Measurements from ENCODE around the gene ZNF692.
"Not testable (repeated sequence)": the region's sequence is repeated elsewhere in the genome, so short reads cannot be mapped to it uniquely, and the experiment has no call there.

ZNF692 gene

DNA sequence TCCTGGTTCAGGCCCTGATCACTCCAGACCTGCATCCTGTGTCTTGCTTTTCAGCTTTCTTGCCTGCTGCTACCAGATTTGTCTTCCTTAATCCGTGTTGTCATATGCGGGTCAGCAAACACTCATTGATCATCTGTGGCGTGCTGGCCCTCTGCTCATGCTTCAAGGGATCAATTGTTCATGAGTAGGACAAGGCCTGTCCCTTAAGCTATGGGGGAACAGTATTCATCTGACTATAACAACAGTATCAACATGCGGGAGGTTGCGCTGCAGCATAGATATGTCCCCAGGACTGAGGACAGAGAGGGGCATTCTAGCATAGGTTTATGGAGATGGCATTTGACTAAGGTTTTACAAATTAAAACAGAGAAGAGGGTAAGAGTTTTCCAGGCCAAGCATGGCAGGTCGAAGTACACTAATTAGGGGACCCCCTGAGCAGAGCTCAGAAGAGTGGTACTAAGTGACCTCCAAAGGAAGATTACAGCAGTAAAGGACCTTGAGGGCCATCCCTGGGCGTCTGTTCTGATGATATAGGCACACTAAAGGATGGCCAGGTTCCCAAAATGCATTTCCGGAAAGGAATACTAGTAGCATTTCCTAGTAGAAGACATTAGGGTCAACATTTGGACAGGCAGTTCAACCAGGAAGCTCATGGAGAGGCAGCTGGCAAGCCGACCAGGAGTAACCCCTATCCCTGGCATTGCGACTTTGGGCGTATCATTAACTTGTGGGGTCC, 21.7 kb downstream of the ZNF692 start:
- no peak for DNase-seq
- intact Hi-C loops (cut with DNase I): no loop called here

DNA sequence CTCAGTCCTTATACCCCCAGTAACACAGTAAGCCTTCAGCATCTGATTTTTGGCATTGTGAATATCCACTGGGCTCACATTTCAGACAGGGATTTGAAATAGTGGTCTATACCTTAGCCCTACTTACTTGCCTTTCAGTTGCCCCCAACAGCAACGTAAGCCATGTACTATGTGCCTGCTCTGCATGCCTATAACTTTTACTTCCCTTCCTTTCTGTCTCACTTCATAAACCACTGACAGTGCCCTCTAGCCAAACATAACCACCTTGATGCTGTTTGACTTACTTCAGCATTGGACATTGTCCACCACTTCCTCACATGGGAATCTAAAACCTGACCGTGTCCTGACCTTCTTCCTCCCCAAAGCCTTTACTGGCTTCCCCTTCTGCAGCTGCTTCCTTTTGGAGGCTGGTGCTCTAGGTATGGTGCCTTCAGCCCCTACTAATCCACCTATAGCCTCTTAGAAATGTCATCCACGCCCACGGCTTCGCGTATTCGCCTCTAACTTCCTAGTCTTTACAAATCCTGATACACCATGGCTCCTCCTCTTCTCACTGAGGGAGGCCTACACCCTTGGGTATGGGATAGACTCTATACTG, 24.4 kb downstream of the ZNF692 start:
- intact Hi-C loops (cut with DNase I): no loop called here
- DNase-seq: peak in 1 of 42 donors; percentile 1

DNA sequence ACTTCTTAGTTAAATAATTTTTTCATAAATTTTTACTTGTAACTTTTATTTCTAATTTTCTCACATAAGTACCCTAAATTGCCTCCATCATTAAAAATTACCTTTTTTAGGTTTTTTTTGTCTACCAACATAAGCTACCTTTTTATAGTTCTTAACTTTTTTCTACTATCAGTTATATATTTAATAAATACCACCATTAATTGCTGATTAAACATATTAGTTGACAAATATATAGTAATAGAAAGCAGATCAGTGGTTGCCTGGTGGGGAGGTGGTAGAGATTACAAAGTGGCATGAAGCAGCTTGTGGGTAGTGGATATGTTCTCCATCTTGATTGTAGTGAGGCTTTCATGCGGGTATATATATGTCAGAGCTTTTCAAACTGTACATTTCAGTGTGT, 27.0 kb downstream of the ZNF692 start:
- intact Hi-C loops (cut with DNase I): no loop called here

DNA sequence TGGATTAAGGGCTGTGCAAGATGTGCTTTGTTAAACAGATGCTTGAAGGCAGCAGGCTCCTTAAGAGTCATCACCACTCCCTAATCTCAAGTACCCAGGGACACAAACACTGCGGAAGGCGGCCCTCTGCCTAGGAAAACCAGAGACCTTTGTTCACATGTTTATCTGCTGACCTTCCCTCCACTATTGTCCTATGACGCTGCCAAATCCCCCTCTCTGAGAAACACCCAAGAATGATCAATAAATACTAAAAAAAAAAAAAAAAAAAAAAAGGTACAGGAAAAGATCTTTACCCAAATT, 28.2 kb downstream of the ZNF692 start:
- intact Hi-C loops (cut with DNase I); DNase-seq: not testable (repeated sequence)

More for the DNA sequence above, 27.0 kb downstream of the ZNF692 start:
- no peak for DNase-seq

DNA sequence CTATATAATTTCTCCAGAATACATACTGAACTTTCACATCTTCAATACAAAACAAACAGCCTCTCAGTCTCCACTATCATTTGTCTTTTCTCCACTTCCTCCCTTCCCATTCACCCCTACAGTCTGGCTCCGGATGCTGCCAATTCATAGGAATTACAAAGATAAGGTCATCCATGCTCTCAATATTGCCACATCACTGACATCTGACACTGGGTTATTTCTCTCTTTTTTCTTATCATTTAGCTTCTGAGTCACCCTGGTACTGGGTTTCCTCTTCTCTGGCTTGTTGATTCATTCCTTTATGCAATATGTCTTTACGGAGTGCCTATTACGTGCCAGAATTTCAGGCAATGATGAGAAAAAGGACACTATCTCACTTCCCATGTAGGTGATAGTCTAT, 30.0 kb downstream of the ZNF692 start:
- intact Hi-C loops (cut with DNase I): no loop called here
- no peak for DNase-seq

DNA sequence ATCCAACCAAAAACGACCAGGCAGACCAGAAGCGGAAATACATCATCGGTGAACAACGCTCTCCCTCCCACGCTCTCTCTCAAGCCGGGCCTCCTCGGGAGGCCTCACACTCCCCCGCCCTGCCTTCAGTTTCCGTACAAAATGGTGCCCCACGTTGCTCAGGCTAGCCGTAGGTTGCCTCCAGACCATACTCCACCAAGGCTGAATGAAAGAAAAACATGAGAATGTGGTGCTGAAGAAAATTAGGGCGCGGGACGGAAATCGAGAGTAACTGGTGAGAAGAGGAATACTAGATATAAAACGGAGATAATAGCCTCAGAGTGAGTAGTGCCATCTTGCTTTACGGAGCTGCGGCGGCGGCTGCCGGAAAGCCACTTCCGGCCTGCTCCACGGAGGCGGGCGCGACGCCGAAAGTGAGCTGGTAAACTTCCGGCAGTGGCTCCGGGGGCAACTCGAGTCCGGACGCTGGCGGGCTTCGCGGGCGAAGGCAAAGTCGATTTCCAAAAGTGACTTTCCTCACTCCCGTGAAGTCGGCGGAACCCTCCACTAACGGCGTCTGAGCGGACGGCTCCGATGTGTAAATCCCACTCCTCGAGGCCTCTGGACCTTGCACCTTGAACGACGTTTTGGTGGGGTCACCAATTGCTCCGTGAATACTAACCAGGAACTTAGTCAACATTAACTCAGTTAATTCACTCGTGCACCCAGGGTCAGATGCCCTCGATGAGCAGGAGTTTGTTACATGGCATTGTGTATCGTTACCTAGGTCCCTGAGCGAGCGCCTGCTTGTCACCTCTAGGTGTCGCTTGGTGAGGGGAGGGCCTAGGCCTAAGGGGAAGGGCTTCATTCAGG, 32.8 kb downstream of the ZNF692 start, which contains the start of gene SH3BP5L:
TSS of gene SH3BP5L (minus strand) at position 7 of the 852 bp plus-strand sequence. CDS start 980 bp downstream, outside the sequence.
- intact Hi-C loops (cut with DNase I): no loop called here
- peak; percentile 86 to 98 (median 95) for DNase-seq

DNA sequence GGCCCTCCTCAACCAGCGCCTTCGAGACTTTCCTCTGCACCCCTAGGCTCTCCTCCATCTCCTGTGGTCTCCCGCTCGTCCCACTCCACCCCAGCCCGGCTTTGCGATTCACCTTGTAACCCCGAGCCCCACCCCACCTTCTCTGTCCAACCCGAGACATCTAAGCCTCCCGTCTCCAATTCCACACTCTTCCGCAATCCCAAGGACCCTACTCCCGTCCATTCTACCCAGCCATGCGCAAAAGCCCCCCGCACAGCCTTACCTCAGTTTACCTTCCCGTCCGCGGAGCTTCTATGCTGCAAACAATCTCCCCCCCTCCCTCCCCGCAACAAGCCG, 33.3 kb downstream of the ZNF692 start:
- intact Hi-C loops (cut with DNase I): no loop called here
- peak in 2 of 42 donors; percentile 29 to 40 for DNase-seq

DNA sequence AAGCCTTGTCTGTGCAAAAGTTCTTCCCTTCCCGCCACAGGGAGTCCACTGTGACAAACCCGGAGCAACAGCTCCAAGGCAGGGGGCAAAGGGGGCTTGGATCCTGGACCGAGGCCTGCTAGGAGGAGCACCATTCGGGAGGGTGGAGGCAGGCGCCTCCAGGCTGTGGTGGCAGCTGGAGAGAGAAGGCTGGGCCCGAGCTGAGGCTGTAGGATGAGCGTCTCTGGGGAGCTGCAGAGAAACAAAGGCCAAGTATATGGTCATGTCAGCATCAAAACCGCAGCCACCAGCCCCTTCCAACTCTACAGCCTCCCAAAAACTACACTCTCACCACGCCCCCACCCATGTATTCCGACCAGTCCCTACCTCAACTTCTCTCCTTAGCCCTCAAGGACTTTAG, 33.7 kb downstream of the ZNF692 start:
- intact Hi-C loops (cut with DNase I): no loop called here
- DNase-seq: peak in 1 of 42 donors; percentile 7

DNA sequence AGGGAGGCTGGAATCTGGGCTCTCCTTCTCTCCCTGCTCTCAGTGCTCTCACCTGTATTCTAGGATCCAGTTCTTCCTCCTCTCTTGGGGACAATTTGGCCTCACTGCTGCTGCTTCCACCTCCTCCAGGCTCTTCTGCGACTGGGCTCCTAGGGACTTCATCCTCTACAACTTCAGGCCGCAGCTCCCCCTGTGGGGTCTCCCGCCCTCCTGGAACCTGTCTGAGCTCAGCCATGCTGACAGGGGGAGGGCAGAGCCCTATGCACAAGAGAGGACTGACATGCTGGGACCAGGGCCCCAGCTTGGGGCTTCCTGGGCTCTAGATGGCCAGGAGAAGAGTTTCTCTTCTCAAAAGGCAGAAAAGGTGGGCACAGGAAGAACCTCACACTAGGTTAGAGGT, 34.2 kb downstream of the ZNF692 start:
- DNase-seq: peak in 1 of 42 donors; percentile 3
- intact Hi-C loops (cut with DNase I): no loop called here

DNA sequence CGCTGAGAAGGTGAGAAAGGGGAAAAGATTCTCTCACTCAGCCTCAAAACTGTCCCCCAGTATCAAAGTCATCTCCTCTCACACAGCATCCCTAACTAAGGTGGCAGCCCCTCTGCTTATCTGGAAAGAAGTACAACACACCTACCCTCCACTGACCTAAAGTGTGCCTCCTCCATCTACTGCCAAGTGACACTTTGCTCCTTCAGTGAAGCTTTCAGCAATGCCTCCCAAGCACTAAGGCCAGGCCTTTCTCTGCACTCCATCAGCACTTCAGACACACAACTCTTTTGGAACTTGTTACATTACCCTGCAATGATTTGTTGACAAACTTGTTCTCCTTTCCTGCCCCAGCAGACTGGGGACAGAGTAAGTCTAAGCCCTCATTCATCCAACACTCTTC, 34.6 kb downstream of the ZNF692 start:
- DNase-seq: no peak

DNA sequence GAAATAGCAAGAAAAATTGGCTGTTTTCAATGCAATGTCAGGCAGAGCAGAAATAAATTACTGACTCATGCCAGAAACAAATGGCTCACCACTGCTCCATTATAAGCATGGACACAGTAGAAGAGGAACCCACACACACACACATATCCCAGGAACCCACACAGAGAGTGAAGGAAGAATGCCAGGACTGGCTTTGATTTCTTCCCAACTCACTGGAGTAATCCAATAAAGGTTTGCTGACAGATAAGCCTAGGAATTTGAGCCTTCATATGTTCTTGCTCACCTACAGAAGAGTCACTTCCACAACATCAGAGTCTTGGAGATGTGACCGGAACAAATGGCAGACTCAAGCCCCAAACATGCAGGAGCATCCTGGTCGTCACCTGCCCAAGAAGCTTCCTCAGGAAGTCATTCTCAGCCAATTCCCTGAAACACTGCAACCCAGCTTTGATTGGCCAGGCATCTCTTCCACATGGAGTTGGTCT, 35.3 kb downstream of the ZNF692 start:
- DNase-seq: peak in 1 of 42 donors; percentile 6
- intact Hi-C loops (cut with DNase I): no loop called here

More for the DNA sequence above, 34.6 kb downstream of the ZNF692 start:
- intact Hi-C loops (cut with DNase I): no loop called here

DNA sequence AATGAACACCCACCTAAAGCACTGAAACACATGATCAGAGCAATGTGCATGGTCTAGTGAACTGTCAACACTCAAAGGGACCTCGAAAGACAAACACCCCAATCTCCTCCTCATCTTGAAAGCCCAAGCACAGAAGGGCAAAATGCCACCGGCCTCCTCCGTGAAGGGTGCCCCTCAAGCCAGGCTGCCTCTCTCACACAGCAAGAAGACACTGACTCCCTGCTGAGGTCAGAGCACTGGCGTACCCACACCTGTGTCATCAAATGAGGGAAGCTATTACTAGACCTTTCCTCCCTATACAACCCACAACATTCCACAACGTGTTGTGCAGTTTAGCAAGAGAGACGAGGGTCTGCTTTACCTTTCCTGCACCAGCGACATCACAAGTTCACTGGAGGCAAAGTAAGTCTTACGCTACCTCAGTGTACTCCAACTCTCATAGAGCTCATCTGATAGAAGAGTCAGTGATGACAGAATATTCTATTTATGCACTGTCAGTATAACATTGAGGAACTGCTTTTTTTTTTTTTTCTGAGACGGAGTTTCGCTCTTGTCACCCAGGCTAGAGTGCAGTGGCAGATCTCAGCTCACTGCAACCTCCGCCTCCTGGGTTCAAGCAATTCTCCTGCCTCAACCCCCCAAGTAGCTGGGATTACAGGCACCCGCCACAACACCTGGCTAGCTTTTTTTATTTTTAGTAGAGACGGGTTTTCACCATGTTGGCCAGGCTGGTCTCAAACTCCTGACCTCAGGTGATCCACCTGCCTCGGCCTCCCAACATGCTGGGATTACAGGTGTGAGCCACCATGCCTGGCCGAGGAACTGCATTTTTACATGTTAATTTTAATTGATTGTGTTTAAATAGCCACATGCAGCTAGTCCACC, 36.5 kb downstream of the ZNF692 start:
- DNase-seq: peak in 2 of 42 donors; percentile 29 to 32
- intact Hi-C loops (cut with DNase I): no loop called here

DNA sequence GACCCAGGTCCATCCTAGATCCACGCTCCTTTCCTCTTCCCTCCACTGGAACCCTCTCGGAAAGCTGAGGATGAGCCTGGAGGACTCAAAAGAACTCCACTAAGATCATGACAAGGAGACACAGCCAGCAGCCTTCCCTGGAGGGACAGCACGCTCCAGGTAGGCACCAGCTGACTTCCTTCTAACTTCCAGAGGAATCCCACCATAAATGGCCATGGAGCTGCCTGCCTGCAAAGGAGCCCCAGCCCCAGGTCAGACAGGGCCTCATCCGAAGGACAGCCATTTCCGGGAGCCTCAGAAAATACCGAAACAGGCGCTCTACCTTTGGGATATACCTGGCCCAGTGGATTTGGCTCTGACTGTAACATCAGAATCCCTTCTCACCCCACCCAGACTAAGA, 37.2 kb downstream of the ZNF692 start:
- peak in 1 of 42 donors; percentile 25 for DNase-seq
- intact Hi-C loops (cut with DNase I): no loop called here

DNA sequence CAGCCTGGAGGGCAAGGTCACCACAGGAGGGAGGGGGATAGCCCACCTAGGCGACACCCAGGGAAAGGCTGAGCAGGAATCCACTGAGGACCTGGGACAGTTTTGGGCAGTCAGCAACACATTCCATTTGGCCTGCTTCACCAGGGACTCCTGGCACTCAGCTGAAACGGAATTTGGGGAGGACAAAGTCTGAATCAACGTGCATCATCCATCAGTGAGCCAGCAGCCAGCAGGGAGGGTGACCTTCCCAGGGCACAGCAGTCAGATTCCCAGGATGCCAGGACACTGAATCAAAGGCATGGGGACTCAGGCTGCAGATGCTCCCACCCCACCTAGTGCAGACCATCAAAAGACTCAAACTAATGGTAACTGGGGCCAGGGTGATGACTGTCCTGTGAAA, 37.8 kb downstream of the ZNF692 start:
- intact Hi-C loops (cut with DNase I): no loop called here
- DNase-seq: peak in 1 of 42 donors; percentile 32

DNA sequence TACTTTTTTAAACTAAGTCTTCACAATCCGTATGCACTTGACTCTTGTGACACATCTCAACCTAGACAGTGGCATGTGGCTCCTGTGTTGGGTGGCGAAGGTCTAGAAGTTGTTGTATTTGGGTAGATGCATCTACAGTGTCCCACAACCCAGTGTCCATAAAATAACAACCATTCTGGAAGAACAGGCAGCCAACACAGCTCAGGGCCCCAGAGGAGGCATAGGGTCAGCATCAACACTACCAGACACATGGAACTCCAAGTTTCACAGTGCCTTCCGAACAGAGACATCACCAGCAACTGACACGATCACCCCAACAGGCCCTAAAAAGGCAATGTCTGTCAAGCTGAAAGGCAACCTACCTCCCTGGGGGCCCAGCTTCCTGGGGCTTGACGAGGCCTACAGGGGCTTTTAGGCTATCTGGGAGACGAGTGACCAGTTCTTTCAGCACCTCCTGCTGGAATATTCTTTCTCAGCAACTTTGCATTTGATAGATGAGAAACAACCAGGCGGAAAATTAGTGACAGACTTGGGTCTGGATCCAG, 38.8 kb downstream of the ZNF692 start:
- DNase-seq: peak in 1 of 42 donors; percentile 32
- intact Hi-C loops (cut with DNase I): no loop called here

DNA sequence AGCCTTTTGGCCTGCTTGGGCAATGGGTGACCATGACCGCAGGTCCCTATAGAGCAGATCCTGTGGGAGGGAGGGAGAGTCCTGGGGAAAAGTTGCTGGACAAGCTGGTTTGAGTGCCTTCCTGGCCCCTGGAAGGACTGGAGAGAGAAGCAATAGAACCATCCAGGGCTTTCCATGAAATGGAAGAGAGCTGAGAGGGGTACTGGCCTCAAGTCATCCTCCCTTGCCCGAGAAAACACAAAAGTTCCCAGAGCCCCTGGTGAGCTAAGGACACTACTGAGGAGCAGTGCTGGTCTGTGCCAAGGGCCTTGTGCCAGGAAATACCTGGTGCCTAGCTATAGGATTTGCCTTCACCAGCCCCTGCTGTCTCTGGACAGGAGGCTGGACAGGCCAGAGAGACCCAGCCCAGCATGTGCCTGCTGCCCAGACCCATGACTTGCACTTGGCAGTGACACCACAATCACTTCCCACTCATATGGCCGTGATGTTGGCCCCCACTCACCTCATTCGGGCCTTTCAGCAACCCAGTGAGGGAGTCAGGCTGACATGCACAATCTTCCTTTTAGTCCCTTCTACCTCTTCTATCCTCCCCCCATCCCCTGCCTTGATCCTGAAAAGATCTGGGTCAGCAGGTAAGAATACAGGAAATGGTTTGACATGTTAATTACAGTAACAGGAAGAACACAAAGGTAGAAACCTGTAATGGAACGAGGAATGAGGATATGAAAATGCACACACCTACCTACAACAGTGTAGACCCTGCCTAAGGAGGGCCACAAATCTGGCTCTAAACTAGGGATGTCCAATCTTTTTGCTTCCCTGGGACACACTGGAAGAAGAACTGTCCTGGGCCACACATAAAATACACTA, 40.1 kb downstream of the ZNF692 start:
- DNase-seq: no peak
- intact Hi-C loops (cut with DNase I): no loop called here

DNA sequence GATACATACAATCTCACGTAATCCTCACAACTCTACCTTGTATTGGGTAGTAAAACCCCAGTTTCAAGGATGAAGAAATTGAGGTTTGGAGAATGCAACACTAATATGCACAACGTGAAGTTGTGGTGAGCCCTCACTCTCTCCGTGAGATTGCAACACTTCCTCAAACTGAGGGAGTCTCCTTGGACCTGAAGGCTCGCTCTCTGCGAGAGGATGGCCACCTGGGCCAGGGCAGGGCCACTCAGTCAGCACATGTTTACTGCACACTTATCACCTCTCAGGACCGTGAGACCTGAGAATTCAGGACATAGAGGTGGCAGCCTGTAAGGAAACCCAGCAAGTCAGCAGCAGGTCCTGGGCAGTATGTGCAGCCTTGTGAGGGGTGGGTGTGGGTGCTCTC, 41.8 kb downstream of the ZNF692 start:
- no peak for DNase-seq
- intact Hi-C loops (cut with DNase I): no loop called here

Measured in head of caudate nucleus (tissue), 42 donors.